GM18858 (cell line): ENCODE results near the gene OMA1.
"Not testable (repeated sequence)": the region's sequence is repeated elsewhere in the genome, so short reads cannot be mapped to it uniquely, and the experiment has no call there.

Source experiments
- ATAC-seq: cut with Tn5 transposase; IDR thresholded peaks from one replicate; pipeline ENCODE4 v1.9.1; 2021; ENCODE audit not compliant: unreplicated experiment

OMA1 gene

DNA sequence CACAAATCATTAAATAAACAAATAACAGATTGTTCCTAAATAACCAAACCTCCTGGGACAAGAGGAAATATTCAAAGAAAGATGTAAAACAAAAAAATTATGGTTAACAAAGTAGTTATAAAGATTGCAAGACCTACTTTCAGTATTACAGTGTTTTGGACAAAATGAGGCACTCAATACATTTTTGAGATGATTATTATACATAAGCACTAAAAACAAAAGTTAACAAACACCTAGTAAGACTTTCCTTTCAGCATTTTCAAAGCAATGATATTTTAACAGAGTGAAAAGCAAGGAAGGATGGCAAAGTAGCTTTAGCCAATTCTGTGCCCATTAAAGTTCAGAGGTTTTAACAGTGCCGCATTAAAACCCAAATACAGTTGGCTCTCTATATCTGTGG lies 17.2 kb downstream of the OMA1 start:
- no peak for ATAC-seq

GRCh38 chr1:58528518-58528917 lies 18.0 kb downstream of the OMA1 start:
- no peak for ATAC-seq

DNA sequence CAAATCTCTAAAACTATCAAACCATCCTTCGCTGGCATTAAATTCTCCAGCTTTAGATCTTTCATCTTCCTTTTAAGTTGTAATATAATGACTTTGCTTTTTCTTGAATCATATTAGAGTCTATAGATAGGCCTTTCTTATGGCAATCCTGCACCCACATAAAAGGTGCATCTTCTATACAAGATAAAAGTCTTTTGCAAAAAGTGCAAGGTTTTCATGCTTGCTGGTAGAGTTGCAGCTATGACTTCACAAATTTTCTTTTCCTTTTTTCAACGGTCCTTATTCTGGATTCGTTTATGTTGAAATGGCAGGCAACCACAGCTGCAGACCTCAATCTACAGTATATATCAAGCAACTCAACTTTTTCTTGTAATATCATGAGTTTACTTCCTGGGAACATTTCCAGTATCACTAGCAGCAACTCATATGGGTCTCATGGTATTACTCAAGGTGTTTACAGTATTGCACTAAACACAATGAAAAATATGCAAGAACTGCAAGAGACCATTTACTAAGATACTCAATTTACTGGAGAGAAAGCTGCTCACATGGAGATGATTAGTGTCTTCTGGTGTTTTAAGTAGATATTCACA lies 22.1 kb downstream of the OMA1 start:
- ATAC-seq: no peak

- ATAC-seq: no peak
These were observed 30.6 kb downstream of the OMA1 start for GRCh38 chr1:58515794-58516401.

DNA sequence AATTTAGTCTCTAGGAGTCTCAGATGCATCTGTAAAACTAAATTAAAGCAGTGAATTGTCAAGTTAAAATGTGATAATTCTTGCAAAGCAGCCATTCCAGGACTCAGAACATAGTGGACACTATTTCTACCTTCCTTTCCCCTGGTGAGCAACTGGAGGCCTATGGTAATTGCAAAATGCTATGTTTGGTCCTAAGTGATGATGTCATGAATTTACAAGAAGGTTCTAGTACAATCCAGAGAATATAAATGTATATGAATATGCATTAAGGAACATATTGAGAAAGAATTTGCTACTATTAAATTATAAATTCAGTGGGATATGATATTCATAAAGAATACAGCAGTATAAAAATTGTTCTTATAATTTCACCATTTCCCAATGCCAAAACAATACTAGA lies 32.6 kb downstream of the OMA1 start:
- ATAC-seq: no peak

DNA sequence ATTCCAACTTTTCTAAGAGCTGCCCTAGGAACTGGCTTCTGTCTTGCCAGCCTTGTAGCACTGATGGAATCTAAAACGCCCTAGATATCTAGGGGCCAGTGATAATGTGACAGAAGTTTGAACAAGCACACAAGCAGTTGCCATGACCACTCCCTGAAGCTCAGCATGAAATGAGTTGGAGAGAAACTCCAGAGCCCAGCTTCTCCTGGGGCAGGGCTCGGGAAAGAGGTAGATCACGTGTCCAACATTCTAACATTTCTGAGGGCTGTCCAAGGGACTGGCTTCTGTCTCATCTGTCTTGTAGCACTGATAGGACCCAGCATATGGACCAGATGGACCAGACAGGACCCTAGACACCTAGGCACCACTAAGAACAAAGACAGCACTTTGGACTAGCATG lies 37.9 kb downstream of the OMA1 start:
- ATAC-seq: no peak

GRCh38 chr1:58505286-58505685 lies 41.2 kb downstream of the OMA1 start:
- no peak for ATAC-seq

DNA sequence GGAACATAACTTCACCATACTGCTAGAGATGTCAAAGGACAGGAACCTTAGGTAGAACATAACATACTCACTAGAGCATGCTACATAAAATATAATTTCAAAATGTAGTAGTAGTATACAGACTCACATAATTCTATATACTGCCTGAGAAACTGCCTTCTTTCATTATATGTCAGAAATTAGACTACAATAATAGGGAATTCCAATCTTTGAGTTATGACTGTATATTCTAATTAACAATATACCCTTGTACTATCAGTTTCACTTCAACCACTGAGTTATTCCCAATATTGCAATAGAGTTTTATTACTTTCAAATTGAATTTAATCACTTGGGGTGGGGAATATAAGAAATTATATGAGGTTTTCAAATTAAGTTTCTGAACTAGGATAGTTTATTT lies 44.0 kb downstream of the OMA1 start:
- ATAC-seq: no peak

GRCh38 chr1:58500043-58500442 lies 46.5 kb downstream of the OMA1 start:
- no peak for ATAC-seq

DNA sequence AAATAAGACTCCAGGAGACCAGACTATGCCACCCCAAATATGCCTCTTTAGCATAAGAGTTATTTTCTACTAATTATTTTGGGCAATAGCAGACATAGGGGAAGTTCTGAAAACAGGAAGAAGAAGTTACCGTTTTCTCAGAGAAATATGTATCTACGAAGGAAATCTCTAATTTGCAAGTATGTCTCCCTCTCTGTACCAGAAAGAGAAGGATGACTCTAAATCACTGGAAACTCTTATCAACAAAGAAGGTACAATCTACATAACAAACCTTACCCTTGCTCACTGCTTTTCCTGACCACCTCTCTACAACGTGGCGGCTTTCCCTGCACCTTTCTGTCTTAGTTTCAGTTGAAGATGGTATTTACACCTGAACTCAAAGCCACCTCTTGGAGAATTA lies 49.0 kb downstream of the OMA1 start:
- no peak for ATAC-seq

GRCh38 chr1:58496042-58496441 lies 50.5 kb downstream of the OMA1 start:
- ATAC-seq: no peak

DNA sequence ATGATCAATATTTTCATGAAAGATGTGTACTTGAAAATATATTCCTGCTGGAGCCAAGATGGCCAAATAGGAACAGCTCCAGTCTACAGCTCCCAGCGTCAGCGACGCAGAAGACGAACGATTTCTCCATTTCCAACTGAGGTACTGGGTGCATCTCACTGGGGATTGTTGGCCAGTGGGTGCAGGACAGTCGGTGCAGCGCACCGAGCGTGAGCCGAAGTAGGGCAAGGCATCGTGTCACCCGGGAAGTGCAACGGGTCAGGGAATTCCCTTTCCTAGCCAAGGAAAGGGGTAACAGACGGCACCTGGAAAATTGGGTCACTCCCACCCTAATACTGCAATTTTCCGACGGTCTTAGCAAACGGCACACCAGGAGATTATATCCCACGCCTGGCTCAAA lies 57.6 kb downstream of the OMA1 start:
- not testable (repeated sequence) for ATAC-seq

GRCh38 chr1:58487002-58487401 lies 59.5 kb downstream of the OMA1 start:
- ATAC-seq: no peak

DNA sequence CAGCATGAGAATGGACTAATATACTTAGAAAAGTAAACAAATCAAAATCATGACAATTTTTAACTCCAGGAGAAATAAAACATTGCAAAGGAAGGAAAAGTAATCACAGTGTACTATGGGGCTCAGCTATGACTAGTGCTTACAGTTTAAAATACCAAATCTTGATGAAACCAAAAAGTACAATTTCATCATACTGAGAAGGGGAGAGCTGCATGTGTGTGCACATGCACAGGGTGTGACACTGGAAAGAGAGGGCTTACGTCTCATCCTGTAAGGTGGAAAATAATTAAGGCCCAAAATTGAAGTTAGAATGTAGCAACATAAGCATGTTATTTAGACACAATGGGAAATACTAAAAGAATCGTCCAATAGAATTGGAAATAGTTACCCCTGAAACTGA lies 64.6 kb downstream of the OMA1 start:
- no peak for ATAC-seq

- ATAC-seq: no peak
These were observed 66.3 kb downstream of the OMA1 start for GRCh38 chr1:58480191-58480590.

- ATAC-seq: no peak
These were observed 69.1 kb downstream of the OMA1 start for GRCh38 chr1:58477390-58477789.

DNA sequence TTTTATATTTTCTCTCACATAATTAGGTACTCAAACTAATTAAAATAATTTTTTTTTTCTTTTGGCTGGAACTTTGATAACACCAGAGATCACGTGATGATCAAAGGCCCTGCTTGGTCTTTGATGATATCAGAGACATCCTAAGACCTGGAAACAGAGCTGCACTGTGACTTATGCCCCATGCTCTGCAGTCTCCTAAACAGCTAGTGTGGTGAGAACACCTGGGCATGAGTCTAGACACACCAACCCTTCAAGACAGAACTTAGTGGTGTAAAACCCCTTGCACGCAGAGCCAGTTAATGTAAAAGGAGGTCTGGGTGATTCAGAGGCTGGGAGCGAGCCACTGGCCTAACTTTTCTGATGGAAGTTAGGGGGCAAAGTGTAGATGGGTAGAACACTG lies 70.3 kb downstream of the OMA1 start:
- ATAC-seq: no peak

DNA sequence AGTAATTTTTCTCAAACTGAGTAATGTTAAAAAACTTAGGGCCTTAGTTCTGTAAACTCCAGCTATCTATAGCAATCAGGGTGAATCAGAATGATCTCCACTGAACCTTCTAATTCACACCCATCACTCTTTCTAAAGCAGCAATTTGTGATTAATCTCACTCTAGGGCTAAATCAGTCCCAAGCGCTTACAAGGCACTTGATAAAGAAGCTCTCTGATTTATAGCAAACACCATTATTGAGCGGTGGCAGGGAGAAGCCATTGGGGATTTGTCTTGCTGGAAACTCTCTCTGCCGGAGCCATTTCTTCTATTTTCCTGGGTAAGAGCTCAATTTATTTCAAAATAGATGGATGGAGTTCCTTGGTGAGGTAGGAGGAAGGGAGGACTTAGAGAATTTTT lies 77.0 kb downstream of the OMA1 start:
- no peak for ATAC-seq

DNA sequence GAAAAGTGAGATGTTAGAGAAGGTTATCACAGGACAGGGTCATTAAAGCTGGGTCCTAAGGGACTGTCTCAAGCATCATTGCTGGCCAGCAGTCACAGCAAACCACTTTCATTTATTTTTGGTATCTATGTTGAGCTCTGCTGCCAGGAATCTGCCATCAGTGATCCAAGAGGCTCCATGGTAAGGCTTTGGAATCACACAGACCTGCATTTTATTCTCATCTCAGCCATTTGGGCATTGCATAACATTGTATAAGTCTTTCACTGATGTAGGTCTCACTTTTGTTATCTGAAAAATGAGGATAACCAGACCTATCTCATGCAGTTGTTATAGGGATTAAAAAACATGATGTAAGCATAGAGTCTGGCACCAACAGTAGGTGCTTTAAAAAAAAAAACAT lies 77.5 kb downstream of the OMA1 start:
- ATAC-seq: no peak

- ATAC-seq: no peak
These were observed 77.9 kb downstream of the OMA1 start for GRCh38 chr1:58468612-58469011.

- ATAC-seq: no peak
These were observed 79.8 kb downstream of the OMA1 start for GRCh38 chr1:58466630-58467241.

- no peak for ATAC-seq
These were observed 80.5 kb downstream of the OMA1 start for GRCh38 chr1:58465825-58466629.
